K562 (cell line): ENCODE measurements around the gene BHLHE40. TPM values are rescaled to one million over a fixed set of nuclear protein-coding genes. Genes with fewer than 3 reads are reported as not detected.

Source experiments
- CHAMP1 ChIP-seq: fragments of 450-650 bp; IDR thresholded peaks from 2 replicates; pipeline ENCODE4 v1.6.1; 2016; ENCODE audit warnings: mild to moderate bottlenecking
- CUX1 ChIP-seq: fragments of 200-800 bp; sonication (Bioruptor generic); IDR thresholded peaks from 2 replicates; pipeline ENCODE4 v1.6.1; 2016; ENCODE audit warnings: missing genetic modification characterization, missing compliant biosample characterization
- E2F8 ChIP-seq: fragments of 450-650 bp; IDR thresholded peaks from 2 replicates; pipeline ENCODE4 v1.7.1; 2018; ENCODE audit warnings: mild to moderate bottlenecking, low read depth; ENCODE audit not compliant: partially characterized antibody
- HEY1 ChIP-seq: fragments of 250-450 bp; sonication (Bioruptor Pico); IDR thresholded peaks from 2 replicates; pipeline ENCODE4 v1.5.0; 2020; ENCODE audit warnings: mild to moderate bottlenecking, moderate library complexity, borderline replicate concordance
- ID3 ChIP-seq, 2 experiments: fragments of 250-450 bp in 1 of 2; fragments of 450-650 bp in 1 of 2; sonication (Bioruptor Pico) in 1 of 2; IDR thresholded peaks; 2 replicates each; pipeline versions ENCODE4 v1.6.1 to v1.8.0; 2016 to 2021; ENCODE audit warnings: mild to moderate bottlenecking in 2 of 2, moderate library complexity in 2 of 2, missing compliant biosample characterization in 1 of 2, missing genetic modification characterization in 1 of 2
- IFI16 ChIP-seq: fragments of 250-450 bp; sonication (Bioruptor Pico); IDR thresholded peaks from 2 replicates; pipeline ENCODE4 v2.1.2; 2022; ENCODE audit warnings: mild to moderate bottlenecking, inconsistent platforms
- LCOR ChIP-seq: sonication (generic); formaldehyde crosslinking; IDR thresholded peaks from 2 replicates; pipeline ENCODE4 v1.8.0; 2022; ENCODE audit warnings: mild to moderate bottlenecking, missing genetic modification reagents
- MEF2D ChIP-seq: conservative IDR thresholded peaks from 2 replicates; pipeline ENCODE4 v1.6.1; 2016; ENCODE audit warnings: low read depth, missing genetic modification characterization, missing compliant biosample characterization
- NR2F6 ChIP-seq: fragments of 450-650 bp; formaldehyde crosslinking; IDR thresholded peaks from 2 replicates; pipeline ENCODE4 v1.4.0; 2020; ENCODE audit warnings: mild to moderate bottlenecking
- ZSCAN29 ChIP-seq: fragments of 450-650 bp; IDR thresholded peaks from 2 replicates; pipeline ENCODE4 v1.6.1; 2017
- polyA plus RNA-seq, 8 experiments: library from polyadenylated mRNA; depleted of rRNA in 4 of 8; stranded (reverse) in 5 of 8; unstranded in 3 of 8; fragments of >200 nt; fragmentation: Nextera tagmentation in 2 of 8; fragmentation: Illumina TruSeq in 1 of 8; extraction: Ambion mirVana in 2 of 8; extraction: Trizol in 1 of 8; gene quantifications; 2 replicates each; pipeline versions ENCODE4 v1.2.1 to v1.2.3, GENCODE V29; 2011 to 2014; ENCODE audit warnings: inconsistent platforms in 1 of 8, missing spikeins in 1 of 8
- total RNA-seq, 7 experiments: library from RNA; depleted of rRNA in 6 of 7; stranded (reverse); fragments of >200 nt in 6 of 7; fragmentation: Illumina TruSeq in 2 of 7; extraction: Trizol in 2 of 7; gene quantifications; 2 replicates each; pipeline versions ENCODE4 v1.2.1 to v1.2.3, GENCODE V29; 2011 to 2021; ENCODE audit warnings: low replicate concordance in 1 of 7

The BHLHE40 gene
- total and polyA plus RNA-seq, 9 of the 15 experiments (the other 6 are each of a cell fraction or from before 2014, with no cell fraction given), result 12.0 to 83.9 (median 31.4) TPM

- TF ChIP-seq CUX1 (CRISPR knock-in tag) (peak; percentile 69; the same call in 1 of the 2 replicates), MEF2D (peak; percentile 81), E2F8 (peak; percentile 12), IFI16 (no peak), CHAMP1 (no peak), ID3 (CRISPR knock-in tag; IDR thresholded peaks at IDR 0.05) (peak; percentile 34; the same call in 1 of the 2 replicates), ID3 (tag; IDR thresholded peaks at IDR 0.05) (peak; percentile 71; the same call in 1 of the 2 replicates), ZSCAN29 (no peak), LCOR (CRISPR knock-in tag) (peak; percentile 72; the same call in 1 of the 2 replicates), HEY1 (no peak; the same call in 1 of the 2 replicates), NR2F6 (no peak)
These were observed 3.1 kb upstream of the BHLHE40 start (continued) for GRCh38 chr3:4976109-4976508.
